AG04449 (cell line): ENCODE data around the gene STK32B.

ENCODE experiments used
- CTCF ChIA-PET: fragments of 350-600 bp; formaldehyde crosslinking; extraction: SDS; loops from one replicate; lab custom pipeline; 2021; ENCODE audit warnings: antibody characterized with exemption; lab: Yijun Ruan, JAX
- POLR2A ChIA-PET: fragments of 400-600, 350-600 bp; formaldehyde crosslinking; extraction: SDS; loops from one replicate; lab custom pipeline; 2020; ENCODE audit warnings: antibody characterized with exemption, inconsistent platforms; lab: Yijun Ruan, JAX
- DNase-seq: peaks from one replicate; pipeline ENCODE4 v3.0.0-alpha.2; 2010; ENCODE audit warnings: low read depth, low spot score
- H3K4me3 ChIP-seq: 2 replicates; pipeline ENCODE4 v1.5.1; 2011; ENCODE audit warnings: low read depth, mild to moderate bottlenecking, control low read depth, low read length
- TF ChIP-seq, protein P1 (sequence below): IDR thresholded peaks from one replicate; pipeline ENCODE4 v1.5.1; 2011; ENCODE audit warnings: mild to moderate bottlenecking, moderate library complexity, low read length, control low read depth, inconsistent platforms; ENCODE audit not compliant: insufficient read depth; ENCODE audit errors: missing control alignments

STK32B gene

DNA sequence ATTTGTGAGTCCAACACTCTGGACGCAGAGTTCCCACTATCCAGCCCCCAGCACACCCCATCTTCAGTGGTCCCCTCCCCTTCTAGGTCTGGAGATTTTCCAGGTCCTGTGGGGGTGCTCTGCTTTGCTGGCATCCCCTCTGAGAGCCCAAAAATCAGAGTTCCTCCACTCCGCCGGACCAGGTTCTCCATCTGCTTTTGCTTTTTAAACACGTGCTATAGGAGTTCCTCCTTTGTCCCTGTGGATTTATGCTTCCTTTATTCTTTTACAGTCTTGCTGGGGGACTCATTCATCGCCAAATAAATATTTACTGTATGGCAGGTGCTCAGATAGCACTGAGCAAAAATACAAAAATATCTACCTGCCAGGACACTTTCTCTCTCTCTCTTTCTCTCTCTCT lies 324.7 kb downstream of the STK32B start:
- CTCF ChIA-PET: no interaction called here
- DNase-seq: no peak
- no peak overlapping the region for H3K4me3 ChIP-seq
- POLR2A ChIA-PET: no interaction called here
- TF ChIP-seq, protein P1, sequence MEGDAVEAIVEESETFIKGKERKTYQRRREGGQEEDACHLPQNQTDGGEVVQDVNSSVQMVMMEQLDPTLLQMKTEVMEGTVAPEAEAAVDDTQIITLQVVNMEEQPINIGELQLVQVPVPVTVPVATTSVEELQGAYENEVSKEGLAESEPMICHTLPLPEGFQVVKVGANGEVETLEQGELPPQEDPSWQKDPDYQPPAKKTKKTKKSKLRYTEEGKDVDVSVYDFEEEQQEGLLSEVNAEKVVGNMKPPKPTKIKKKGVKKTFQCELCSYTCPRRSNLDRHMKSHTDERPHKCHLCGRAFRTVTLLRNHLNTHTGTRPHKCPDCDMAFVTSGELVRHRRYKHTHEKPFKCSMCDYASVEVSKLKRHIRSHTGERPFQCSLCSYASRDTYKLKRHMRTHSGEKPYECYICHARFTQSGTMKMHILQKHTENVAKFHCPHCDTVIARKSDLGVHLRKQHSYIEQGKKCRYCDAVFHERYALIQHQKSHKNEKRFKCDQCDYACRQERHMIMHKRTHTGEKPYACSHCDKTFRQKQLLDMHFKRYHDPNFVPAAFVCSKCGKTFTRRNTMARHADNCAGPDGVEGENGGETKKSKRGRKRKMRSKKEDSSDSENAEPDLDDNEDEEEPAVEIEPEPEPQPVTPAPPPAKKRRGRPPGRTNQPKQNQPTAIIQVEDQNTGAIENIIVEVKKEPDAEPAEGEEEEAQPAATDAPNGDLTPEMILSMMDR: no peak

GRCh38 chr4:5378002-5378401 lies 326.7 kb downstream of the STK32B start:
- no peak for DNase-seq
- TF ChIP-seq, protein P1: peak; percentile 20
- CTCF ChIA-PET: interaction anchor here (1.3 kb wide), 1 partner anchor 327 kb away, joined by 3 read pairs; the partner anchor contains the start of gene STK32B
- H3K4me3 ChIP-seq: no peak overlapping the region
- POLR2A ChIA-PET: no interaction called here

DNA sequence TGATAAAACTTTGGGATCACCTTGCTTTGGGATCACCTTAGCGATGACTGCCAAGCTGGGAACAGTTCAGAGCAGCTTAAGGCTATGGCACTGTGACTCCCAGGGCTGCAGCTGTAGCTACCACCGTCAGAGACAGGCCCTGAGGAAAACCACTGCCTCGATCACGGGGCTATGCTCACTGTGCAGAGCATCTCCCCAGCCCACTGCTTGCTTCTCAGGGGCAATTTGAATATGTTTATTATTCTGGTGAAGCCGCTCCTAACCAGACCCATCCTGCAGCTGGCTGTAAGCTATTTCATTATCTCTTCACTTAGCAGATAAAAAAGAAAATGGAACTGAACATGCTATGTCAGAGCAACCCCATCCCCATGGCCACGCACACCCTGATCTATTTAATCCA lies 328.6 kb downstream of the STK32B start:
- DNase-seq: no peak
- ChIA-PET POLR2A (no interaction called here), CTCF (interaction anchor here (4.9 kb wide), 1 partner anchor 20 kb away, joined by 14 read pairs; no protein-coding TSS in a partner anchor)
- no peak overlapping the region for H3K4me3 ChIP-seq
- TF ChIP-seq, protein P1: no peak

DNA sequence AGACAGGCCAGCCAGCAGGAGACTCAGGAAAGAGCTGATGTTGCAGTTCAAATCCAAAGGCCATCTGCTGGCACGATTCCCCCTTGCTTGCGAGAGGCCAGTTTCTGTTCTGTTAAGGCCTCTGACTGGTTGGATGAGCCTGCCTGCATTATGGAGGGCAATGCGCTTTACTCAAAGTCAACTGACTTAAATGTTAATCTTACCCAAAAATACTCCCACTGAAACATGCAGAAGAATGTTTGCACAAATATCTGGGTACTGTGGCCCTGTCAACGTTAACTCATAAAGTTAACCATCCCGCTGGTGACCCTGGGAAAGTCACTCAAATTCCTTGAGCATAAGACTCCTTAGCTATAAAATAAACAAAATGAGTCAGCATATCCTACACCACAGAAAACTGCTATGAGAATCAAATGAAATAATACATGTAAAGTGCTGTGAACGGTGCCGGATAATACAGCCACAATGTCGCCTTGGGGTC lies 330.7 kb downstream of the STK32B start:
- POLR2A ChIA-PET: interaction anchor here (0.5 to 0.9 kb wide), 2 partner anchors 16 to 1092 kb away, joined by 3 read pairs; partner anchors contain the start of gene LYAR
- peak; percentile 63 for DNase-seq
- H3K4me3 ChIP-seq: no peak overlapping the region
- CTCF ChIA-PET: interaction anchor here (4.9 kb wide), 1 partner anchor 18 kb away, joined by 14 read pairs; no protein-coding TSS in a partner anchor
- TF ChIP-seq, protein P1: no peak

GRCh38 chr4:5383191-5383980 lies 332.1 kb downstream of the STK32B start:
- POLR2A ChIA-PET: interaction anchor here (0.7 kb wide), 1 partner anchor 31 kb away, joined by 5 read pairs; no protein-coding TSS in a partner anchor
- CTCF ChIA-PET: interaction anchor here (0.9 to 4.9 kb wide), 2 partner anchors 17 to 395 kb away, joined by 3 to 14 read pairs; no protein-coding TSS in a partner anchor

More at GRCh38 chr4:5383191-5383980, 332.1 kb downstream of the STK32B start:
- TF ChIP-seq, protein P1: no peak
- no peak for DNase-seq
- no peak overlapping the region for H3K4me3 ChIP-seq
